ENCODE data around the gene TFF1.

Gene TFF1

GRCh38 chr21:42374864-42375499 is 8.6 kb upstream of the TFF1 start:
- H3K9ac ChIP-seq (ENCODE audit: low read length): no peak overlapping the region
- no peak for TF ChIP-seq EZH2 (optimal IDR thresholded peaks at IDR 0.05; ENCODE audit: low read depth, low read length)
- TF ChIP-seq EZH2phosphoT487 (IDR thresholded peaks at IDR 0.05; ENCODE audit: low read length): no peak
- no peak for TF ChIP-seq CTCF (IDR thresholded peaks at IDR 0.05; ENCODE audit: low read length)
- H3K9me3 ChIP-seq (replicated peaks; ENCODE audit: insufficient read depth, low read length): no peaks in the 10 kb centered on the region
- no peaks in the 10 kb centered on the region for H3K4me1 ChIP-seq (ENCODE audit: low read length)
- H3K4me3 ChIP-seq (ENCODE audit: low read length): no peak overlapping the region
- no peaks in the 10 kb centered on the region for H3K79me2 ChIP-seq (ENCODE audit: low read length)
- no peaks in the 10 kb centered on the region for H4K20me1 ChIP-seq (ENCODE audit: insufficient read depth, low read length)
- H3K9me2 ChIP-seq (replicated peaks; ENCODE audit: insufficient read depth, low read length): no peaks in the 10 kb centered on the region
- no peaks in the 10 kb centered on the region for H3F3A ChIP-seq (ENCODE audit: insufficient read depth, low read length)
- no peaks in the 10 kb centered on the region for H3K36me3 ChIP-seq (replicated peaks; ENCODE audit: insufficient read depth, low read length)
- no peak overlapping the region for H2AFZ ChIP-seq (ENCODE audit: low read length)
- H3K27me3 ChIP-seq (replicated peaks; ENCODE audit: insufficient read depth, low read length): peaks cover 99% of the 10 kb centered on the region
- H3K4me2 ChIP-seq (ENCODE audit: low read depth, low read length): no peak overlapping the region
- no peak overlapping the region for H3K27ac ChIP-seq (ENCODE audit: low read length)
- DNase-seq: no peak

- H3K4me3 ChIP-seq (ENCODE audit: low read length): no peak overlapping the region
- H4K20me1 ChIP-seq (ENCODE audit: insufficient read depth, low read length): no peaks in the 10 kb centered on the region
- H3F3A ChIP-seq (ENCODE audit: insufficient read depth, low read length): no peaks in the 10 kb centered on the region
- H3K4me1 ChIP-seq (ENCODE audit: low read length): no peaks in the 10 kb centered on the region
- H3K79me2 ChIP-seq (ENCODE audit: low read length): no peaks in the 10 kb centered on the region
- no peak overlapping the region for H2AFZ ChIP-seq (ENCODE audit: low read length)
- no peak overlapping the region for H3K9ac ChIP-seq (ENCODE audit: low read length)
- no peak overlapping the region for H3K4me2 ChIP-seq (ENCODE audit: low read depth, low read length)
- no peaks in the 10 kb centered on the region for H3K9me2 ChIP-seq (replicated peaks; ENCODE audit: insufficient read depth, low read length)
- peaks cover 99% of the 10 kb centered on the region for H3K27me3 ChIP-seq (replicated peaks; ENCODE audit: insufficient read depth, low read length)
- H3K27ac ChIP-seq (ENCODE audit: low read length): no peak overlapping the region
- no peaks in the 10 kb centered on the region for H3K36me3 ChIP-seq (replicated peaks; ENCODE audit: insufficient read depth, low read length)
- no peak for TF ChIP-seq CTCF (IDR thresholded peaks at IDR 0.05; ENCODE audit: low read length)
- TF ChIP-seq EZH2phosphoT487 (IDR thresholded peaks at IDR 0.05; ENCODE audit: low read length): no peak
- no peak for TF ChIP-seq EZH2 (optimal IDR thresholded peaks at IDR 0.05; ENCODE audit: low read depth, low read length)
- no peak for DNase-seq
- H3K9me3 ChIP-seq (replicated peaks; ENCODE audit: insufficient read depth, low read length): no peaks in the 10 kb centered on the region
Observed at GRCh38 chr21:42374457-42374856, 8.1 kb upstream of the TFF1 start.

GRCh38 chr21:42373908-42374455 is 7.6 kb upstream of the TFF1 start:
- peaks cover 99% of the 10 kb centered on the region for H3K27me3 ChIP-seq (replicated peaks; ENCODE audit: insufficient read depth, low read length)
- TF ChIP-seq EZH2phosphoT487 (IDR thresholded peaks at IDR 0.05; ENCODE audit: low read length) (no peak), EZH2 (optimal IDR thresholded peaks at IDR 0.05; ENCODE audit: low read depth, low read length) (no peak), CTCF (IDR thresholded peaks at IDR 0.05; ENCODE audit: low read length) (no peak)

More at GRCh38 chr21:42373908-42374455, 7.6 kb upstream of the TFF1 start:
- no peak overlapping the region for H3K27ac ChIP-seq (ENCODE audit: low read length)
- no peaks in the 10 kb centered on the region for H3K4me1 ChIP-seq (ENCODE audit: low read length)
- no peak overlapping the region for H3K4me2 ChIP-seq (ENCODE audit: low read depth, low read length)
- H3K4me3 ChIP-seq (ENCODE audit: low read length): no peak overlapping the region
- no peaks in the 10 kb centered on the region for H3K36me3 ChIP-seq (replicated peaks; ENCODE audit: insufficient read depth, low read length)
- H2AFZ ChIP-seq (ENCODE audit: low read length): no peak overlapping the region
- no peaks in the 10 kb centered on the region for H3K79me2 ChIP-seq (ENCODE audit: low read length)
- no peaks in the 10 kb centered on the region for H3K9me2 ChIP-seq (replicated peaks; ENCODE audit: insufficient read depth, low read length)
- no peak overlapping the region for H3K9ac ChIP-seq (ENCODE audit: low read length)
- no peaks in the 10 kb centered on the region for H4K20me1 ChIP-seq (ENCODE audit: insufficient read depth, low read length)
- no peaks in the 10 kb centered on the region for H3K9me3 ChIP-seq (replicated peaks; ENCODE audit: insufficient read depth, low read length)
- DNase-seq: no peak
- H3F3A ChIP-seq (ENCODE audit: insufficient read depth, low read length): no peaks in the 10 kb centered on the region
